ENCODE measurements around the gene SYT15.

- TF ChIP-seq CTCF (IDR thresholded peaks at IDR 0.05; ENCODE audit: insufficient read depth, low read length), result no peak
- TF ChIP-seq POLR2AphosphoS5 (IDR thresholded peaks at IDR 0.05; ENCODE audit: low read depth), result no peak
Measured at GRCh38 chr10:46550076-46550790, 28.7 kb upstream of the SYT15 start.

All from HL-60 (cell line).